Germinal center (tissue), 1 donor: ENCODE data around the gene KCTD19.
"Not testable (repeated sequence)": the region's sequence is repeated elsewhere in the genome, so short reads cannot be mapped to it uniquely, and the experiment has no call there.

ENCODE experiments used
- DNase-seq: peaks from one replicate; pipeline ENCODE4 v3.0.0; 2012; ENCODE audit warnings: mixed read lengths, low spot score

Gene KCTD19

GRCh38 chr16:67326472-67327309, at the start of gene KCTD19, which contains the start of gene LRRC36:
TSS of gene KCTD19 (minus strand) at chr16:67326741. CDS start at chr16:67326707, 34 bp downstream.
TSS of gene LRRC36 (plus strand) at chr16:67326815. CDS start at chr16:67326863, 48 bp downstream.
- peak; percentile 80 for DNase-seq

- DNase-seq, result not testable (repeated sequence)
These were observed 49.5 kb upstream of the KCTD19 start for GRCh38 chr16:67376012-67376411.

GRCh38 chr16:67372664-67373063, 46.1 kb upstream of the KCTD19 start:
- DNase-seq, result no peak

- no peak for DNase-seq
These were observed 44.1 kb upstream of the KCTD19 start for GRCh38 chr16:67370661-67371060.

- no peak for DNase-seq
These were observed 38.2 kb upstream of the KCTD19 start for GRCh38 chr16:67364600-67365235.

- DNase-seq, result no peak
These were observed 34.5 kb upstream of the KCTD19 start for GRCh38 chr16:67361038-67361437.

GRCh38 chr16:67359540-67360269, 33.2 kb upstream of the KCTD19 start:
- DNase-seq, result not testable (repeated sequence)

- DNase-seq, result no peak
These were observed 31.0 kb upstream of the KCTD19 start for GRCh38 chr16:67357561-67357960.

GRCh38 chr16:67356396-67356795, 29.9 kb upstream of the KCTD19 start:
- DNase-seq, result no peak

GRCh38 chr16:67352463-67352862, 25.9 kb upstream of the KCTD19 start:
- DNase-seq, result not testable (repeated sequence)

GRCh38 chr16:67350324-67350723, 23.8 kb upstream of the KCTD19 start:
- DNase-seq, result no peak

- DNase-seq, result no peak
These were observed 22.6 kb upstream of the KCTD19 start for GRCh38 chr16:67349172-67349571.

GRCh38 chr16:67346341-67346740, 19.8 kb upstream of the KCTD19 start:
- DNase-seq, result no peak

GRCh38 chr16:67345401-67345800, 18.9 kb upstream of the KCTD19 start:
- no peak for DNase-seq

- DNase-seq, result no peak
These were observed 16.1 kb upstream of the KCTD19 start for GRCh38 chr16:67342616-67343015.

- DNase-seq, result no peak
These were observed 14.7 kb upstream of the KCTD19 start for GRCh38 chr16:67341250-67341649.

GRCh38 chr16:67339453-67339852, 12.9 kb upstream of the KCTD19 start:
- no peak for DNase-seq

- DNase-seq, result no peak
These were observed 10.1 kb upstream of the KCTD19 start for GRCh38 chr16:67336648-67337047.

GRCh38 chr16:67336116-67336515, 9.6 kb upstream of the KCTD19 start:
- no peak for DNase-seq

- no peak for DNase-seq
These were observed 6.8 kb upstream of the KCTD19 start for GRCh38 chr16:67333315-67333714.

- DNase-seq, result no peak
These were observed 3.4 kb upstream of the KCTD19 start for GRCh38 chr16:67329901-67330300.

GRCh38 chr16:67327743-67328142, 1.2 kb upstream of the KCTD19 start:
- peak; percentile 16 for DNase-seq

GRCh38 chr16:67326115-67326471, 448 bp downstream of the KCTD19 start:
- no peak for DNase-seq
